GM13976 (cell line): Measurements from ENCODE around the gene STRIP1.

ENCODE experiments used
- DNase-seq: peaks from one replicate; pipeline ENCODE4 v3.0.0; 2012; ENCODE audit warnings: low spot score
- in situ Hi-C: fragments of 300-500 bp; cut with MboI; formaldehyde crosslinking; loops from one replicate; pipeline ENCODE4 v1.12.0; 2022; ENCODE audit warnings: low sequenced_read_pairs, mixed read lengths, inconsistent platforms; ENCODE audit not compliant: unreplicated experiment
- TF ChIP-seq, protein P1 (sequence below): IDR thresholded peaks from 2 replicates; pipeline ENCODE4 v1.5.1; 2012; ENCODE audit warnings: borderline replicate concordance, mild to moderate bottlenecking; ENCODE audit not compliant: insufficient read depth; ENCODE audit errors: extremely low read depth, missing control alignments, control extremely low read depth

Gene STRIP1

DNA sequence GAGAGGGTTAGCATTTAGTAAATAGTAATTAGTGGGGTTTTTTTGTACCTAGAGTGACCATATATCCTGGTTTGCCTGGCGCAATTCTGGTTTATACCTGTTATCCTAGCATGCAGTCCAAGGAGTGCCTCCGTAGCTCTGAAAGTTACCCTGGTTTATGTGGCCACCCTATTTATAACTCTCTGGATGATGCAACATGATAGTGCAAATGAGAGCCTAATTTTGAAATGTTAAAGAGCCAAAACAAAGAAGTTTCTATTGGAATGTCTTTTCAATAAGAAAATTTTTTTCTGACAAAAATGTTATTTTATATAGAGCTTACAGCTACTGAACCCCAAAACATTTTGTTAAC lies 44.1 kb upstream of the STRIP1 start:
- TF ChIP-seq, protein P1, sequence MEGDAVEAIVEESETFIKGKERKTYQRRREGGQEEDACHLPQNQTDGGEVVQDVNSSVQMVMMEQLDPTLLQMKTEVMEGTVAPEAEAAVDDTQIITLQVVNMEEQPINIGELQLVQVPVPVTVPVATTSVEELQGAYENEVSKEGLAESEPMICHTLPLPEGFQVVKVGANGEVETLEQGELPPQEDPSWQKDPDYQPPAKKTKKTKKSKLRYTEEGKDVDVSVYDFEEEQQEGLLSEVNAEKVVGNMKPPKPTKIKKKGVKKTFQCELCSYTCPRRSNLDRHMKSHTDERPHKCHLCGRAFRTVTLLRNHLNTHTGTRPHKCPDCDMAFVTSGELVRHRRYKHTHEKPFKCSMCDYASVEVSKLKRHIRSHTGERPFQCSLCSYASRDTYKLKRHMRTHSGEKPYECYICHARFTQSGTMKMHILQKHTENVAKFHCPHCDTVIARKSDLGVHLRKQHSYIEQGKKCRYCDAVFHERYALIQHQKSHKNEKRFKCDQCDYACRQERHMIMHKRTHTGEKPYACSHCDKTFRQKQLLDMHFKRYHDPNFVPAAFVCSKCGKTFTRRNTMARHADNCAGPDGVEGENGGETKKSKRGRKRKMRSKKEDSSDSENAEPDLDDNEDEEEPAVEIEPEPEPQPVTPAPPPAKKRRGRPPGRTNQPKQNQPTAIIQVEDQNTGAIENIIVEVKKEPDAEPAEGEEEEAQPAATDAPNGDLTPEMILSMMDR = no peak
- DNase-seq = no peak
- in situ Hi-C loops = no loop called here

- in situ Hi-C loops = no loop called here
- no peak for DNase-seq
- TF ChIP-seq, protein P1 = no peak
Observed at GRCh38 chr1:109991400-109991925, 43.0 kb upstream of the STRIP1 start.

- in situ Hi-C loops = no loop called here
- DNase-seq = no peak
- TF ChIP-seq, protein P1 = no peak
Observed at GRCh38 chr1:109993885-109994284, 40.5 kb upstream of the STRIP1 start.

DNA sequence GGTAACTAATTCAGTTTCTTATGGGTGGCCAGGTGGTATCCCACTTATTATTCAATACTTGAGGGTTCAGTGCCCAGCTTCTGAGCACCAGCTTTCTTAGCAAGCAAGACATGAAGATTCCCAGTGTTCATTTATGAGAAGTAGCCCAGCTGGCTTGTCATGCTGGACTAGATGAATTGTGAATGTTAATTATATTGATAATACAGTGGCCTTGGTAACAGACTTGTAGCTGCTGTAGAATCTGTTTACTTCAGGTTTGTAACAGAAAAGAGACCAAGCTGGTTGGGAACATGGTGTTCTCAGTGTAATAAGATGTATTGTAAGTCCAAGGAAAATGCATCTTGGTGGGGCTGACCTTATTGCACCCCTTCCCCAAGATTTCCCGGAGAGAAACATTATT lies 39.8 kb upstream of the STRIP1 start:
- TF ChIP-seq, protein P1 = no peak
- in situ Hi-C loops = no loop called here
- DNase-seq = no peak

DNA sequence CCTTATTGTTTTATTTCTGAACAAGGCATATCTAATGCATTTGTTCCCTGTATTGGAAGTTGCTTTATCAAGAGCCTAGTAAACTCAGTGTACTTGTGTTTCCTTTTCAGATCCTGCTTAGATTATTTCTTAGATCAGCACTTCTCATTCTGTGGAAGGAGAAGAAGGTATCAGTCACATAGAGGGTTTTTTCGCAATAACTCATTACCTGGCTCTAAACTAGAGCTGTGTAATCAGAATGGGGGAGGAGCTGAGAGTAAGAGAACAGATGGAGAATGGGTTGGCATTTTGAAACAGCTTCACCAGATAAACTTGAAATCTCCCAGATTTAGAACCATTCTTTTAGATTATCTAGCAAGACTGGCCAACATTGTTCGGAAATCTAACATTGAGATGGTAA lies 38.9 kb upstream of the STRIP1 start:
- DNase-seq = no peak
- TF ChIP-seq, protein P1 = no peak
- in situ Hi-C loops = no loop called here

GRCh38 chr1:109996476-109996875 lies 37.9 kb upstream of the STRIP1 start:
- TF ChIP-seq, protein P1 = no peak
- DNase-seq = no peak
- in situ Hi-C loops = no loop called here
